H1 (cell line): ENCODE results near the gene RECK. TPM values are rescaled to one million over a fixed set of nuclear protein-coding genes. Genes with fewer than 3 reads are reported as not detected.

ENCODE experiments used
- CTCF ChIA-PET: fragments of 300-600 bp; sonication (Branson Sonifier 250); formaldehyde crosslinking; loops from one replicate; lab custom pipeline; 2021; ENCODE audit not compliant: partially characterized antibody; lab: Charles Lee
- POLR2A ChIA-PET: fragments of 300-600 bp; sonication (Branson Sonifier 250); formaldehyde crosslinking; loops from one replicate; lab custom pipeline; 2021; ENCODE audit warnings: inconsistent platforms; ENCODE audit not compliant: partially characterized antibody; lab: Charles Lee
- DNase-seq, 2 experiments: peaks; one replicate each; pipeline versions ENCODE4 v3.0.0 to v3.0.0-alpha.2; 2010 to 2022; ENCODE audit warnings: low spot score in 2 of 2, low read depth in 1 of 2, mixed read lengths in 1 of 2
- FAIRE-seq: peaks from 2 replicates; lab custom pipeline; 2011; peaks lifted over from hg19 to GRCh38; lab: Jason Lieb, UNC
- H2AFZ ChIP-seq: 2 replicates; pipeline ENCODE4 v1.8.1; 2012; ENCODE audit warnings: low read length, inconsistent platforms
- H2AK5ac ChIP-seq: 2 replicates; pipeline ENCODE4 v1.6.1; 2013; ENCODE audit warnings: low read depth, low read length
- H2BK120ac ChIP-seq: replicated peaks from 2 replicates; pipeline ENCODE3; 2013; ENCODE audit warnings: low read depth, low read length, inconsistent platforms
- H2BK12ac ChIP-seq: 2 replicates; pipeline ENCODE4 v1.6.1; 2013; ENCODE audit warnings: low read depth, low read length
- H2BK15ac ChIP-seq: 2 replicates; pipeline ENCODE4 v1.6.1; 2013; ENCODE audit warnings: low read length
- H2BK20ac ChIP-seq: 2 replicates; pipeline ENCODE4 v1.6.1; 2013; ENCODE audit warnings: low read length
- H2BK5ac ChIP-seq: 2 replicates; pipeline ENCODE4 v1.6.1; 2013; ENCODE audit warnings: low read depth, low read length
- H3K14ac ChIP-seq: 2 replicates; pipeline ENCODE4 v1.6.1; 2013; ENCODE audit warnings: inconsistent platforms; ENCODE audit not compliant: insufficient read length
- H3K18ac ChIP-seq: 2 replicates; pipeline ENCODE4 v1.6.1; 2013; ENCODE audit warnings: low read length; ENCODE audit errors: extremely low read depth
- H3K23ac ChIP-seq: 2 replicates; pipeline ENCODE4 v1.6.1; 2013; ENCODE audit warnings: inconsistent platforms; ENCODE audit not compliant: insufficient read length
- H3K23me2 ChIP-seq: 2 replicates; pipeline ENCODE4 v1.6.1; 2013; ENCODE audit warnings: low read depth, low read length
- H3K27ac ChIP-seq: 2 replicates; pipeline ENCODE4 v1.6.1; 2011; ENCODE audit warnings: low read depth, low read length, inconsistent platforms
- H3K27me3 ChIP-seq, 4 experiments: replicated peaks in 1 of 4; 1 replicate in 1 of 4; 2 replicates in 3 of 4; pipeline versions ENCODE4 v1.6.1 to v1.8.1; 2011 to 2013; ENCODE audit warnings: low read length in 3 of 4, mild to moderate bottlenecking in 3 of 4, inconsistent platforms in 2 of 4, mixed read lengths in 2 of 4, moderate library complexity in 1 of 4; ENCODE audit not compliant: control insufficient read depth in 3 of 4, insufficient read depth in 3 of 4; ENCODE audit errors: extremely low read depth in 1 of 4
- H3K36me3 ChIP-seq, 4 experiments: 2 replicates each; pipeline versions ENCODE4 v1.6.1 to v1.8.1; 2011 to 2013; ENCODE audit warnings: mild to moderate bottlenecking in 4 of 4, low read length in 3 of 4, moderate library complexity in 2 of 4, control low read depth in 1 of 4, inconsistent platforms in 1 of 4; ENCODE audit not compliant: insufficient read depth in 4 of 4, control insufficient read depth in 2 of 4
- H3K4ac ChIP-seq: replicated peaks from 2 replicates; pipeline ENCODE3; 2013; ENCODE audit warnings: low read length, low read depth, mixed read lengths, inconsistent platforms; ENCODE audit not compliant: insufficient read length
- H3K4me1 ChIP-seq, 4 experiments: replicated peaks in 1 of 4; 1 replicate in 1 of 4; 2 replicates in 3 of 4; pipeline versions ENCODE4 v1.6.1 to v1.8.1; 2011 to 2013; ENCODE audit warnings: low read length in 3 of 4, inconsistent platforms in 2 of 4, mixed read lengths in 1 of 4; ENCODE audit not compliant: insufficient read depth in 4 of 4, control insufficient read depth in 3 of 4
- H3K4me2 ChIP-seq, 2 experiments: 2 replicates each; pipeline versions ENCODE4 v1.6.1 to v1.8.1; 2011 to 2013; ENCODE audit warnings: low read depth in 2 of 2, low read length in 2 of 2, control low read depth in 1 of 2, inconsistent platforms in 1 of 2, mild to moderate bottlenecking in 1 of 2; ENCODE audit not compliant: insufficient read depth in 1 of 2
- H3K4me3 ChIP-seq, 4 experiments: fragments of 200-600, 300-600 bp in 1 of 4; sonication (generic), shearing (Covaris generic), sonication (Bioruptor Twin) in 1 of 4; 2 replicates each; pipeline versions ENCODE4 v1.5.1 to v1.8.1; 2011 to 2016; ENCODE audit warnings: low read length in 4 of 4, low read depth in 3 of 4, control low read depth in 2 of 4, inconsistent platforms in 2 of 4, mild to moderate bottlenecking in 2 of 4, mixed read lengths in 1 of 4, moderate library complexity in 1 of 4; ENCODE audit not compliant: insufficient read depth in 2 of 4; ENCODE audit errors: extremely low read depth in 1 of 4
- H3K56ac ChIP-seq: replicated peaks from 2 replicates; pipeline ENCODE3; 2013; ENCODE audit warnings: low read depth, mild to moderate bottlenecking, mixed read lengths, low read length, inconsistent platforms; ENCODE audit not compliant: insufficient read length
- H3K79me1 ChIP-seq: 2 replicates; pipeline ENCODE4 v1.6.1; 2013; ENCODE audit warnings: low read depth, low read length, control low read depth
- H3K79me2 ChIP-seq, 2 experiments: 2 replicates each; pipeline versions ENCODE4 v1.6.1 to v1.8.1; 2012 to 2013; ENCODE audit warnings: low read length in 2 of 2, mild to moderate bottlenecking in 2 of 2, inconsistent platforms in 1 of 2; ENCODE audit not compliant: insufficient read depth in 2 of 2, control insufficient read depth in 1 of 2
- H3K9ac ChIP-seq, 4 experiments: replicated peaks in 1 of 4; 1 replicate in 1 of 4; 2 replicates in 3 of 4; pipeline versions ENCODE4 v1.6.1 to v1.8.1; 2011 to 2013; ENCODE audit warnings: low read depth in 3 of 4, low read length in 3 of 4, control low read depth in 2 of 4, mild to moderate bottlenecking in 2 of 4, moderate library complexity in 2 of 4, inconsistent platforms in 1 of 4; ENCODE audit errors: extremely low read depth in 1 of 4
- H3K9me3 ChIP-seq, 2 experiments: 2 replicates each; pipeline versions ENCODE4 v1.6.1 to v1.8.1; 2012 to 2013; ENCODE audit warnings: mild to moderate bottlenecking in 2 of 2, moderate library complexity in 2 of 2, control low read depth in 1 of 2, inconsistent platforms in 1 of 2, low read depth in 1 of 2, low read length in 1 of 2, mixed read lengths in 1 of 2; ENCODE audit not compliant: insufficient read depth in 2 of 2
- H4K20me1 ChIP-seq, 2 experiments: replicated peaks in 1 of 2; 2 replicates each; pipeline versions ENCODE3 to v1.8.1; 2011 to 2013; ENCODE audit warnings: inconsistent platforms in 2 of 2, low read length in 2 of 2, mild to moderate bottlenecking in 1 of 2; ENCODE audit not compliant: insufficient read depth in 2 of 2, control insufficient read depth in 1 of 2
- H4K5ac ChIP-seq: 2 replicates; pipeline ENCODE4 v1.6.1; 2013; ENCODE audit warnings: low read length, low read depth, mixed read lengths, inconsistent platforms; ENCODE audit not compliant: insufficient read length
- H4K8ac ChIP-seq: 2 replicates; pipeline ENCODE4 v1.8.0; 2013; ENCODE audit warnings: mild to moderate bottlenecking, moderate library complexity, low read length, inconsistent platforms; ENCODE audit not compliant: insufficient read depth; ENCODE audit errors: extremely low read depth
- H4K91ac ChIP-seq: replicated peaks from 2 replicates; pipeline ENCODE3; 2013; ENCODE audit warnings: low read length, mixed read lengths, inconsistent platforms; ENCODE audit not compliant: insufficient read length
- ATF2 ChIP-seq: IDR thresholded peaks from 2 replicates; pipeline ENCODE4 v1.6.1; 2012; ENCODE audit warnings: low read length, inconsistent platforms
- POLR2AphosphoS5 ChIP-seq: IDR thresholded peaks from 2 replicates; pipeline ENCODE4 v1.6.1; 2011; ENCODE audit warnings: low read depth, low read length
- SAP30 ChIP-seq: fragments of 300-600 bp; sonication (generic); IDR thresholded peaks from 2 replicates; pipeline ENCODE4 v1.7.1; 2012; ENCODE audit warnings: low read length, moderate library complexity, mild to moderate bottlenecking, inconsistent platforms; ENCODE audit not compliant: insufficient read depth, insufficient replicate concordance
- WGBS, 2 experiments: shearing (Covaris generic) in 1 of 2; methylation state at CpG; one replicate each; pipeline versions ENCODE4 v1.1.6 to v1.1.7; 2013 to 2015; ENCODE audit warnings: low lambda C conversion rate in 2 of 2, mixed read lengths in 2 of 2, inconsistent platforms in 1 of 2, low coverage in 1 of 2, missing lambda C conversion rate in 1 of 2; ENCODE audit not compliant: insufficient replicate concordance in 2 of 2, insufficient coverage in 1 of 2, insufficient read length in 1 of 2; ENCODE audit errors: extremely low coverage in 1 of 2, missing lambda C conversion rate in 1 of 2; 5-methylcytosine and 5-hydroxymethylcytosine counted together
- polyA plus RNA-seq, 7 experiments: library from polyadenylated mRNA; depleted of rRNA in 3 of 7; stranded (reverse) in 5 of 7; unstranded in 2 of 7; fragments of >200 nt in 5 of 7; fragments of 200-250 nt in 2 of 7; gene quantifications; 1 replicate in 5 of 7; 2 replicates in 1 of 7; 4 replicates in 1 of 7; pipeline versions ENCODE4 v1.2.1 to v1.2.3, GENCODE V29; 2011 to 2013; ENCODE audit warnings: missing spikeins in 2 of 7, mixed read lengths in 2 of 7
- total RNA-seq: library from RNA; stranded (reverse); fragmentation: NEBNext Ultra II Directional; extraction: Animal tissue kit (Norgen Biotek cat#: 25700); gene quantifications from 2 replicates; pipeline ENCODE4 v1.2.1, GENCODE V29; 2021
- TF ChIP-seq, protein P1 (sequence below): IDR thresholded peaks from 2 replicates; pipeline ENCODE4 v1.6.1; 2012; ENCODE audit warnings: inconsistent platforms

The RECK gene
- total and polyA plus RNA-seq, 2 of the 8 experiments (the other 6 are each of a cell fraction or from before 2014, with no cell fraction given) = 5.4 to 9.8 TPM

DNA sequence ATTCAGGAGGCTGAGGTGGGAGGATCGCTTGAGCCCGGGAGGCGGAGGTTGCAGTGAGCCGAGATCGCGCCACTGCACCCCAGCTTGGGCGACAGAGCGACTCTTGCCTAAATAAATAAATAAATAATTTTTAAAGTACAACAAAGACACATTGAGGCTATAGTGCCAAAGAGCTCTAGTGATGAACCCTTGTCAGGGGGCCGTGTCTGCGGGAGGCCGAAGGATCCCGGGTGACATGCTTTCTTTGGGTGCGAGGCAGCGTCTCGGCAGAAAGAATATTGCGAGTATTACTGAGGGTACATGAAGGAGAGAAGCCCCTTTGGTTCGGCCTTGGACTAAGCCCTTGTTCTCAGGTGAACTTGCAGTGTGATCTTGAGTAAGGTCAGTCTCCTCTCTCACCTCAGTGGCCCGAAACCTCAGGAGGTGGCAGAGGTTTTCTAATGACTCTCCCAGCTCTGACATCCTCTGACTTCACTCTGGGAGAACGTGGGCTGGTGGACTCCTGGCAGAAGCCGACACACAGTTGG is 397 bp upstream of the RECK start:
- peaks cover 0 to 4% (median 0%) of the 10 kb centered on the region in 4 experiments; a peak in 3 of 7 replicates for H3K4me1 ChIP-seq
- H3K56ac ChIP-seq = peak overlapping the region; percentile 42
- CTCF ChIA-PET = interaction anchor here (0.6 to 3.7 kb wide), 7 partner anchors 9 to 268 kb away, joined by 3 to 12 read pairs (median 4); no protein-coding TSS in a partner anchor
- peak overlapping the region; percentile 67; the same call in 1 of the 2 replicates for H2BK5ac ChIP-seq
- no peak overlapping the region for H2AK5ac ChIP-seq
- peak overlapping the region in 3 of 4 experiments; percentile 61 to 94 (median 84); a peak in 6 of 7 replicates for H3K9ac ChIP-seq
- H2BK12ac ChIP-seq = peak overlapping the region; percentile 62; the same call in 1 of the 2 replicates
- H3K4me3 ChIP-seq = peak overlapping the region; percentile 31 to 93 (median 63)
- H4K91ac ChIP-seq = peak overlapping the region; percentile 52
- peaks cover 10% of the 10 kb centered on the region for H3K23me2 ChIP-seq
- no peak overlapping the region for H3K14ac ChIP-seq
- FAIRE-seq (no peak), DNase-seq (no peak)
- peak overlapping the region; percentile 72 to 100 for H3K4me2 ChIP-seq
- 64% methylated on average over 20 of the region's 20 CpGs; no CpG with 5 or more reads in 1 of the 2 experiments for WGBS, 2 experiments
- peak overlapping the region; percentile 97 for H4K5ac ChIP-seq
- peak; percentile 45; the same call in 1 of the 2 replicates for TF ChIP-seq POLR2AphosphoS5
- TF ChIP-seq SAP30 = peak; percentile 29
- TF ChIP-seq, protein P1, sequence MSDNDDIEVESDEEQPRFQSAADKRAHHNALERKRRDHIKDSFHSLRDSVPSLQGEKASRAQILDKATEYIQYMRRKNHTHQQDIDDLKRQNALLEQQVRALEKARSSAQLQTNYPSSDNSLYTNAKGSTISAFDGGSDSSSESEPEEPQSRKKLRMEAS = peak; percentile 58
- TF ChIP-seq ATF2 = no peak
- POLR2A ChIA-PET = interaction anchor here (1.1 to 2.2 kb wide), 11 partner anchors 9 to 154 kb away, joined by 4 to 9 read pairs (median 5); no protein-coding TSS in a partner anchor
- H4K8ac ChIP-seq = peak overlapping the region; percentile 87; the same call in 1 of the 2 replicates
- H2BK120ac ChIP-seq = no peak overlapping the region
- H3K27me3 ChIP-seq = no peaks in the 10 kb centered on the region
- no peaks in the 10 kb centered on the region for H3K9me3 ChIP-seq
- H3K18ac ChIP-seq = peak overlapping the region; percentile 80
- peaks cover 3 to 33% of the 10 kb centered on the region in 2 experiments for H3K79me2 ChIP-seq
- peaks cover 3% of the 10 kb centered on the region; the same call in 1 of the 2 replicates for H3K79me1 ChIP-seq
- H4K20me1 ChIP-seq = peaks cover 0 to 3% of the 10 kb centered on the region in 2 experiments
- H2BK15ac ChIP-seq = no peak overlapping the region
- peak overlapping the region; percentile 40 for H3K4ac ChIP-seq
- H3K36me3 ChIP-seq = no peaks in the 10 kb centered on the region
- H3K23ac ChIP-seq = no peak overlapping the region
- 0 out of 2 replicates have a peak overlapping the region, but pooled peaks have one; percentile 43 for H2BK20ac ChIP-seq
- H3K27ac ChIP-seq = peak overlapping the region; percentile 69; the same call in 1 of the 2 replicates
- peak overlapping the region; percentile 99 for H2AFZ ChIP-seq
